Measurements from ENCODE around the gene PRKAR1B.
"Not testable (repeated sequence)": the region's sequence is repeated elsewhere in the genome, so short reads cannot be mapped to it uniquely, and the experiment has no call there.

The PRKAR1B gene

GRCh38 chr7:753190-753589 lies 26.1 kb upstream of the PRKAR1B start:
- no peak overlapping the region for H3K4me3 ChIP-seq (ENCODE audit: low read length)
- no peak for TF ChIP-seq CTCF (conservative IDR thresholded peaks at IDR 0.05; ENCODE audit: low read length)
- no peak for DNase-seq (ENCODE audit: low read depth)

- not testable (repeated sequence) for DNase-seq (ENCODE audit: low read depth); H3K4me3 ChIP-seq (ENCODE audit: low read length)
These were observed 25.2 kb upstream of the PRKAR1B start for GRCh38 chr7:752256-752655.

- TF ChIP-seq CTCF (conservative IDR thresholded peaks at IDR 0.05; ENCODE audit: low read length) = no peak
- H3K4me3 ChIP-seq (ENCODE audit: low read length) = no peak overlapping the region
- no peak for DNase-seq (ENCODE audit: low read depth)
These were observed 24.7 kb upstream of the PRKAR1B start for GRCh38 chr7:751826-752225.

- no peak for TF ChIP-seq CTCF (conservative IDR thresholded peaks at IDR 0.05; ENCODE audit: low read length)
- H3K4me3 ChIP-seq (ENCODE audit: low read length) = no peak overlapping the region
- no peak for DNase-seq (ENCODE audit: low read depth)
These were observed 23.2 kb upstream of the PRKAR1B start for GRCh38 chr7:750111-750905.

- no peak overlapping the region for H3K4me3 ChIP-seq (ENCODE audit: low read length)
- DNase-seq (ENCODE audit: low read depth) = no peak
- no peak for TF ChIP-seq CTCF (conservative IDR thresholded peaks at IDR 0.05; ENCODE audit: low read length)
These were observed 22.1 kb upstream of the PRKAR1B start for GRCh38 chr7:749140-749551.

GRCh38 chr7:748446-748845 lies 21.4 kb upstream of the PRKAR1B start:
- no peak for DNase-seq (ENCODE audit: low read depth)
- no peak for TF ChIP-seq CTCF (conservative IDR thresholded peaks at IDR 0.05; ENCODE audit: low read length)
- no peak overlapping the region for H3K4me3 ChIP-seq (ENCODE audit: low read length)

GRCh38 chr7:747186-747585 lies 20.1 kb upstream of the PRKAR1B start:
- H3K4me3 ChIP-seq (ENCODE audit: low read length) = no peak overlapping the region
- TF ChIP-seq CTCF (conservative IDR thresholded peaks at IDR 0.05; ENCODE audit: low read length) = no peak
- no peak for DNase-seq (ENCODE audit: low read depth)

All from AG10803 (cell line).